B cell (primary cell): ENCODE measurements around the gene GTPBP6.

Experiments used
- CTCF ChIP-seq: fragments of 200-600 bp; IDR thresholded peaks from one replicate; pipeline ENCODE4 v1.8.0; 2022; ENCODE audit warnings: antibody characterized with exemption, mild to moderate bottlenecking
- EZH2 ChIP-seq: IDR thresholded peaks from 2 replicates; pipeline ENCODE4 v1.6.1; 2012; ENCODE audit warnings: borderline replicate concordance, low read depth, mild to moderate bottlenecking, moderate library complexity, low read length; ENCODE audit not compliant: insufficient read depth, poor library complexity, severe bottlenecking

- no peak for TF ChIP-seq CTCF
- TF ChIP-seq EZH2: no peak
Observed at GRCh38 chrX:331151-331824, 12.7 kb upstream of the GTPBP6 start.
